HT1080 (cell line): ENCODE data around the gene CYTH3. TPM values are rescaled to one million over a fixed set of nuclear protein-coding genes. Genes with fewer than 3 reads are reported as not detected.
A peak's percentile ranks its signal among the peaks of the same experiment; 100 is the strongest.
"Not testable (repeated sequence)": the region's sequence is repeated elsewhere in the genome, so short reads cannot be mapped to it uniquely, and the experiment has no call there.

Source experiments
- DNase-seq: peaks from one replicate; pipeline ENCODE4 v3.0.0-alpha.2; 2015; ENCODE audit warnings: low read depth
- total RNA-seq: library from RNA; depleted of rRNA; stranded (reverse); fragments of >200 nt; shearing (Covaris generic); gene quantifications from 2 replicates; pipeline ENCODE4 v1.2.3, GENCODE V29; 2014

Gene CYTH3
- total RNA-seq, 1 experiment from 2014 or later: 20.4 TPM

GRCh38 chr7:6232534-6232933 is 39.9 kb downstream of the CYTH3 start:
- DNase-seq: peak; percentile 21

DNA sequence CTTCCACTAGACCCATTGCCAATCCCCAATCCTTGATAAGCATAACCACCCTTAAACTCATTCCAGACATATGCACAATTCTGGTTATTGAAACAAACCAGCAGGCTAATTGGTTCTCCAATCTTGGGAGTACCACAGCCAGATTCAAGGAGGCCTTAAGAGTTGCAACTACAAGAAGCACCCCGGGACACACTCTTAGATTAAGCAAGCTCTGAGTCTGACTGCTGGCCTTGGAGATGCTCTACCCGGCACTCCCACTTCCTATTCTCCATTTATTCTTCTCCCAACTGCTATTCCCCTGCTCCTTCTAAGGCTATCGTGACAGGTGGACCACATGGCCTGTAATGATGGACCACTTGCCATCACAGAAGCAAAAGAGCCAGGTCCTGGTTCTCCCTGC is 40.3 kb downstream of the CYTH3 start:
- no peak for DNase-seq

GRCh38 chr7:6231184-6231583 is 41.2 kb downstream of the CYTH3 start:
- no peak for DNase-seq

DNA sequence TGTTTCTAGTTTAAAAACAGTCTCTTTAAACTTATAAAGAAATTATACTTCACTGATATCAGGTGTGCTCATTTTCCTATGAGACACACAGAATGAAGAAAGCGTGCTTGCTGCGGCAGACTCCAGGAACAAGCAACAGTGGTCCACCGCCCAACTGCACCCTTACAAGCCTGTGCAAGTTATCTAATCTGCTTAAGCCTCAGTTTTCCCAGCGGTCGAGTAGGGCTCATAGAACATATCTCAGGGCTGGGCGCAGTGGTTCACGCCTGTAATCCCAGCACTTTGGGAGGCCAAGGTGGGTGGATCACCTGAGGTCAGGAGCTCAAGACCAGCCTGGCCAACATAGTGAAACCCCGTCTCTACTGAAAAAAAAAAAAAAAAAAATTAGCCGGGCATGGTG is 43.1 kb downstream of the CYTH3 start:
- DNase-seq: not testable (repeated sequence)

DNA sequence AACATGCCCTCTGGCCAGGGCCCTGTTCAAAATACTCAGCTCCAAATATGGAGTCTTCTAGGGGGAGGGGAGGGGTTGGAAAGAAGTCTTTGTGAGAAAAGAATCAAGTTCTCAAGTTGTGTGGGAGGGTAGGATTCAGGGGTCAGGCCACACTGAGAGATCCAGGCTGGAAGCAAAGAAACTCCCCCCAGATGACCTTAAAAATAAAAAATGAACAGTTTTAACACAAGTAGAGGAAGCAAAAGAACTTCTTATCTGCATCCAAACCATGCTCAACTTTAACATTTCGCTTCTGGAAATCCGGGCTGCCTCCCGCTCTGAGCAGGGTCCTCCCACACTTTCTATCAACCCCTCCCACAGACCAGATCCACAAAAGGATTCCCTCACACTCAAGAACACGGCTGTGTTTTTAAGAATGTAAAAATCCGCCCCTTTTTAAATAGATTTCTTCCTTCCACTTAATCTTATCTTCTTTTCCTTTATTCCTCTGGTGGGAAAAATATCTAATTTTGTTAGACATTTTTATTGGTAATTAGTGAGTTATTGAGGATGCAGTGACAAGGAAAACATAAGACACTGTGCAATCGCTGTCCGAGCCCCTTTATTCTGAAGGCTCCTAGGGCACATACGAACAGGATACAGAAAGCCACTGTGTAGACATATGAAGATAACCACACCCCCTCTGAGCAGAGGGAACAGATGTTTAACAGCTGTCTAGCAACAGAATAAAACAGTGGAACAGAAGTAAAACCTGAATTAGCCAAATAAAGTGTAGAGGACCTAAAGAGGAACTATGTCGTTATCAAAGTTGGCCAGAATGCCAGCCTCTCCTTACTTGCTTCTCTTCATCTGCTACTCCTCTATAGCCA is 43.8 kb downstream of the CYTH3 start:
- no peak for DNase-seq

DNA sequence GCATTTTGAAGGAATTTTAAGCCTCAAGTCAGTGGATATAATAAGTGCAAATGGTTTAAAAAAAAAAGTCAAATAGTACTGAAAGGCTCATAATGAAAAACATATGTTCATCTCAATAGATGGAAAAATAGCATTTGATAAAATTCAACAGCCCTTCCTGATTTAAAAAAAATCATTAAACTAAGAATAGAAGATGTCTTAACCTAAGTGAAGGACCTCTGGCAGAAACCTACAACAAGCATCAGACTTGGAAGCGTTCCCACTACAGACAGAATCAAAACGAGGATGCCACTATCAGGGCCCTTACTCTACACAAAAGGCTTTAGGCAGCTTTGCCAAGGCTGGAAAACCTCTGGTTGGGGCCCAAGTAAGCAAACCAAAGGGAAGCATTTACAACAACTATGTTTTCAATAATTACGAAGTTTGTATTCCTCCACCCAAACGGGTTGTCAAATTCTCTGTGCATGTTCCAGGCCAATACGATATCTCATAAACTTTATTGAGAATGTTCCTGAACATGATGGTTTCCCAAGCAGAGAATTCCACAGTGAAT is 45.1 kb downstream of the CYTH3 start:
- no peak for DNase-seq

- no peak for DNase-seq
Measured at GRCh38 chr7:6226194-6226799, 46.1 kb downstream of the CYTH3 start.

GRCh38 chr7:6223411-6223810 is 49.0 kb downstream of the CYTH3 start:
- DNase-seq: not testable (repeated sequence)

- DNase-seq: not testable (repeated sequence)
Measured at GRCh38 chr7:6223010-6223409, 49.4 kb downstream of the CYTH3 start.

- no peak for DNase-seq
Measured at GRCh38 chr7:6221340-6222319, 50.8 kb downstream of the CYTH3 start.

DNA sequence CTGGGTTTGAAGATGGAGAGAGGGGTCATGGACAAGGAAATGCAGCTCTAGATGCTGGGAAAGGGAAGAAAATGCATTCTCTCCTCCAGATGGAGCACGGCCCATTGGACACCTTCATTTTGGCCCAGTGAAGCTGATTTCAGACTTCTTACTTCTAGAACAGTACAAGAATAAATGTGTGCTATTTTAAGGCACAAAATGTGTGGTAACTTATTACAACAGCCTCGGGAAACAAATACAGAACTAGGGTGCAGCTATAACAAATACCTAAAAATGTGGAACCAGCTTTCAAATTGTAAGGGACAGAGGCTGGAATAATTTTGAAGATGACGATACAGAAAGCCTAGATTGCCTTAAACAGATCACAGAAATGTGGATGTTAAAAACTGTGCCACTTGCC is 54.1 kb downstream of the CYTH3 start:
- no peak for DNase-seq

GRCh38 chr7:6212008-6212407 is 60.4 kb downstream of the CYTH3 start:
- DNase-seq: no peak

GRCh38 chr7:6210621-6211372 is 61.6 kb downstream of the CYTH3 start:
- no peak for DNase-seq

DNA sequence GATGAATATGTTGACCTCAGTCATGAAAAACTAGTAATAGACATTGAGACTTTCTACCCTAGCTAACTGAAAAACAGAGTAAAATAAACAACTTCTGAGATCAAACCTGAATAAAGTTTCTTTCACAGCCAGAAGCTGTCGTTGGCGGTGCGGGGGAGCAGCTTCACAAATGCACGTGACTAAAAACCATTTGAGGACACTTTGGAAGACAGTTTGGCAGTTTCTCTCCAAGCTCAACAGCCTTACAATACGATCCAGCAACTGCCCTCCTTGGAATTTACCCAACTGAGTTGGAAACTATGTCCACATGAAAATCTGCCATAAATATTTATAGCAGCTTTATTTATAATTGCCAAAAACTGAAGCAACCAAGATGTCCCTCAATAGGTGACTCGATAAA is 63.1 kb downstream of the CYTH3 start:
- DNase-seq: no peak

DNA sequence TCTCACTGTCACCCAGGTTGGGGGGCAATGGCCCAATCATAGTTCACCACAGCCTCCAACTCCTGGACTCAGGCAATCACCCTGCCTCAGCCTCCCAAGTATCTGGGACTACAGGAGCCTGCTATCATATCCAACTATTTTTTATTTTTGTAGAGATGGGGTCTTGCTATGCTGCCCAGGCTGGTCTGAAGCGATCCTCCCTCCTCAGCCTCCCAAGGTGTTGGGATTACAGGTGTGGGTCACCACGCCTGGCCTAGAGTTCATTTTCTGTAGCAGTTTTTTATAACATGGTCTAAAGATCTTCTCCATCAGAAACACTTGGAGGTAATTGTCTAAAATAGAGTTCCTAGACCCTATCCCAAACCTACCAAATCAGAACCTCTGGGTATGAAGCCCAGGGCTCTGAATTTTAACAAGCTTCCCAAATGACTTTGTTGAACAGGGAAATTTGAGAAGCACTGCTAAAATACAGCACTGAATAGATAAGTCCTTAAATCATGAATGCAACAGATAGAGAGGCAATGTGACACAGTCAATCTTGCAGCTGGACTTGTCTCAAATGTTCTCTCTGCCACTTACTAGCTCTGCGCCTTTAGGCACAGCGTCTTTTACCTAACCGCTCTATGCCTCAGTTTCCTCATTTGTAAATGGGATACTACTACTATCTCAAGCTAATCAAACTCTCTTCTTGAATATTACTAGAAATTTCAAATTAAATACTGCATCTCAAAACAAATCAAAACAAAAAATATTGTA is 63.7 kb downstream of the CYTH3 start:
- no peak for DNase-seq

DNA sequence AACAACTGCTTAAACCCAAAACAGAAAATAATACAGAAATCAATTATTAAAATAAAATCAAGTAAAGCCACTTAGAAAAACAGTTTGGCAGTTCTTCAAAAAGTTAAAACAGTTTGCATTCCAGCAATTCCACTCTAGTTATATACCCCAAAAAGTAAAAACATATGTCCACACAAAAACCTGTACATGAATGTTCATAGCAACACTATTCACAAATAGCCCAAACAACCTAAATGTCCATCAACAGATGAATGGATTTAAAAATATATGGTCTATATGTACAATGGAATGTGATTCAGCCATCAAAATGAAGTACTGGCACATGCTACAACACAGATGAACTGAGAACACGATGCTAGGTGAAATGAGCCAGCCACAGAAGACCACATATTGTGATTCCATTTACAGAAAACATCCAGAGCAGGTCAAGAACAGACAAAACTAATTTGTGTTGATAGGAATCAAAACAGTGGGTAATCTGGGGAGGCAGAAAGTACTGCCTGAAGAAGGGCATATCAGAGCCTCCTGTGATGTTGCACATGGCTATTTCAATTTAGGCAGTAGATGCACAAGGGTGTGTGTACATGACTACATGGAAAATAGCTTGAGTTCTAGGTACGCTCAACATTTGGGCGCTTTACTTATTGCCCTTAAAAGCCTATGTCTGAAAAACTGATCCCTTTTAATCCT is 66.3 kb downstream of the CYTH3 start:
- DNase-seq: no peak

DNA sequence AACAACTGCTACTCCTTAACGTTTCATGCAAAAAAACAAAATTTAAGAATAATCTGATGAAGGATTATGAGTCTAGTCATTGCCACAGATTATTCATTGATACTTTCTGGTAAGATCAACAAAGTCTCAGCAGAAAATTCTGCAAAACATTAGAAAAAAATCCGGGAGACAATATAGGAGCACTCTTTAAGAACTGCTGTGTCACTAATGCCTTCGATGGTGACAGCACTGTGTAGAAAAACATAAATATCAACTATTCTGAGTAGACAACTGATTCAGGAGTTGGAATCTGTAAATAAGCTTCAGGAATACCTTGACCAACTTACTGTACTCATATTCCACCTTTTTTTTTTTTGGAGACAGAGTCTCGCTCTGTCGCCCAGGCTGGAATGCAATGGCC is 69.0 kb downstream of the CYTH3 start:
- no peak for DNase-seq

- DNase-seq: no peak
Measured at GRCh38 chr7:6202117-6202516, 70.3 kb downstream of the CYTH3 start.

DNA sequence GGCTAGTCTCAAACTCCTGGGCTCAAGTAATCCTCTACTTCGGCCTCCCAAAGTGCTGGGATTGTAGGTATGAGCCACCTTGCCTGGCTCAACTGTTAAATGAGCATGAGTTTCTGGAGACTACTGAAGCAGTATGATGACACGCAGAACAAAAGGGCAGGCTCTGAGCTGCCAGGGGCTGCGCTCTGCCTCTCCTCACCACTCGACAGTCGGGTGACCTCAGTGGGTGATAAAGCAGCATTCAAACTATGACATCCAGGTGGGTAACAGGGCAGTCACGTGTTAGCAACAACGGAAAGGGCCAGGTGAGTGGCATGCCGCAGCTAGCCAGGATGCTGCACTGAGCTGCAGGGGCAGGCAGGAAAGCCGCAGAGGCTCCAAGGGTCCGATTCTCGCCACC is 71.5 kb downstream of the CYTH3 start:
- no peak for DNase-seq
